Ascending aorta (tissue), 2 donors: ENCODE results near the gene ZDHHC19. TPM values are rescaled to one million over a fixed set of nuclear protein-coding genes. Genes with fewer than 3 reads are reported as not detected.
"Not testable (repeated sequence)": the region's sequence is repeated elsewhere in the genome, so short reads cannot be mapped to it uniquely, and the experiment has no call there.

Source experiments
- DNase-seq, 2 donors: peaks; one replicate each; pipeline ENCODE4 v3.0.0-alpha.2; 2019; ENCODE audit warnings: low spot score in 2 of 2
- H3K27ac ChIP-seq, 2 donors: fragments of 200-600 bp; sonication (generic); one replicate each; pipeline ENCODE4 v1.5.1; 2016 to 2017; ENCODE audit warnings: mild to moderate bottlenecking in 1 of 2
- H3K27me3 ChIP-seq: fragments of 200-600 bp; sonication (generic); one replicate; pipeline ENCODE4 v1.5.1; 2017
- H3K36me3 ChIP-seq, 2 donors: fragments of 200-600 bp; sonication (generic); one replicate each; pipeline ENCODE4 v1.5.1; 2016
- H3K4me1 ChIP-seq, 2 donors: fragments of 200-600 bp; sonication (generic); one replicate each; pipeline ENCODE4 v1.5.1; 2016 to 2017; ENCODE audit warnings: mild to moderate bottlenecking in 1 of 2
- H3K4me3 ChIP-seq, 2 donors: fragments of 200-600 bp; sonication (generic); one replicate each; pipeline ENCODE4 v1.5.1; 2016 to 2017; ENCODE audit warnings: mild to moderate bottlenecking in 1 of 2
- H3K9me3 ChIP-seq, 2 donors: fragments of 200-600 bp; sonication (generic); one replicate each; pipeline ENCODE4 v1.5.1; 2016
- CTCF ChIP-seq, 3 experiments: fragments of 200-600 bp in 2 of 3; fragments of 450-650 bp in 1 of 3; sonication (generic) in 2 of 3; IDR thresholded peaks; one replicate each; pipeline ENCODE4 v1.5.1; 2016 to 2019; ENCODE audit warnings: antibody characterized with exemption in 3 of 3, mild to moderate bottlenecking in 1 of 3, moderate library complexity in 1 of 3
- intact Hi-C: fragments of 100-400 bp; cut with DNase I; formaldehyde crosslinking; loops from one replicate; pipeline ENCODE4 v1.15.1; 2023
- total RNA-seq: library from RNA; depleted of rRNA; stranded (reverse); fragments of >200 nt; gene quantifications from one replicate; pipeline ENCODE4 v1.1.0, GENCODE V29; 2016

ZDHHC19 gene
- total RNA-seq, 1 donor from 2014 or later, result not detected

DNA sequence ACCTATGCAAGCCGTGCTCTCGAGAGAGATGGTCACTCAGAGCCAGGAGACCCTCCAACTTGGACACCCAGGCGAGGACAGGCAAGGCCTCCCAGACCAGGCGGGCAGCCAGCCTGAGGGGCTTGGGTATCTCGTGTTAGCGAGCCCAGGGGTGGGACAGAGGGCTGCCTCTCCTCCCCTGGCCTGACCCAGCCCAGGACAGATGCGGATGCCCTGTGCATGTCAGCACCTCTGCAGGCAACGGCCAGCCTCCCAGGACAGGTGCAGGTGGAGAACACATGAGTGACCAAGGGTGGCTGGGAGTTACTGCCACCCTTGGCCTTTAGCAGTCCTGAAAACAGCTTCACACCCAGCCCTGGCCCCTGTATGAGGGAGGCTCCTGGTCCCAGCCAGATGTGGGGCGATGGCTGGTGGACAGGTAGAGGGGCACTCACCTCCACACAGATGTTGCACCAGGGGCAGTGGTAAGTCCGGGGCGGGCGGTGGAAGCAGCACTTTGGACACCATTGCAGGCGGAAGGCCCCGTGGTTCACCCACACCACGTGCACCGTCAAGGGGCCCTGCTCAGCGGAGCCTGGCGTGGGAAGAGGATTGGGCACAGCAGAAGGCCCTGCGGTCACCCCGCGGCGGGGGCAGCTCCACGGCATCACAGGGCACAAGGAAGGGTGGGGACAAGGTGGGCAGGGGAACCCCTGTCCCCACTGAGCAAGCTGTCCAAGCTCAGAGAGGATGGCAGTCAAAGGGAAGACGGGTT lies 2.1 kb downstream of the ZDHHC19 start:
- DNase-seq, result no peak
- Histone ChIP-seq H3K27me3 (no peaks in the 10 kb centered on the region), H3K36me3 (no peaks in the 10 kb centered on the region), H3K4me1 (no peaks in the 10 kb centered on the region), H3K4me3 (no peak overlapping the region), H3K27ac (no peak overlapping the region), H3K9me3 (no peaks in the 10 kb centered on the region)
- no peak for TF ChIP-seq CTCF (IDR thresholded peaks at IDR 0.05)
- intact Hi-C loops, result no loop called here

- no peaks in the 10 kb centered on the region for H3K36me3 ChIP-seq
- no peaks in the 10 kb centered on the region for H3K9me3 ChIP-seq
- no peaks in the 10 kb centered on the region for H3K4me1 ChIP-seq
- no peaks in the 10 kb centered on the region for H3K27me3 ChIP-seq
- peak overlapping the region in 1 of 2 donors; percentile 50 for H3K4me3 ChIP-seq
- no peak overlapping the region for H3K27ac ChIP-seq
- intact Hi-C loops, result no loop called here
- TF ChIP-seq CTCF (IDR thresholded peaks at IDR 0.05), result no peak
- DNase-seq, result no peak
Measured at GRCh38 chr3:196207833-196208607, 3.2 kb downstream of the ZDHHC19 start.

- no peaks in the 10 kb centered on the region for H3K36me3 ChIP-seq
- TF ChIP-seq CTCF (IDR thresholded peaks at IDR 0.05), result no peak
- H3K9me3 ChIP-seq, result no peaks in the 10 kb centered on the region
- no peak overlapping the region for H3K27ac ChIP-seq
- intact Hi-C loops, result no loop called here
- H3K4me3 ChIP-seq, result peak overlapping the region in 1 of 2 donors; percentile 10
- no peaks in the 10 kb centered on the region for H3K4me1 ChIP-seq
- no peaks in the 10 kb centered on the region for H3K27me3 ChIP-seq
- no peak for DNase-seq
Measured at GRCh38 chr3:196207159-196207832, 3.9 kb downstream of the ZDHHC19 start.

DNA sequence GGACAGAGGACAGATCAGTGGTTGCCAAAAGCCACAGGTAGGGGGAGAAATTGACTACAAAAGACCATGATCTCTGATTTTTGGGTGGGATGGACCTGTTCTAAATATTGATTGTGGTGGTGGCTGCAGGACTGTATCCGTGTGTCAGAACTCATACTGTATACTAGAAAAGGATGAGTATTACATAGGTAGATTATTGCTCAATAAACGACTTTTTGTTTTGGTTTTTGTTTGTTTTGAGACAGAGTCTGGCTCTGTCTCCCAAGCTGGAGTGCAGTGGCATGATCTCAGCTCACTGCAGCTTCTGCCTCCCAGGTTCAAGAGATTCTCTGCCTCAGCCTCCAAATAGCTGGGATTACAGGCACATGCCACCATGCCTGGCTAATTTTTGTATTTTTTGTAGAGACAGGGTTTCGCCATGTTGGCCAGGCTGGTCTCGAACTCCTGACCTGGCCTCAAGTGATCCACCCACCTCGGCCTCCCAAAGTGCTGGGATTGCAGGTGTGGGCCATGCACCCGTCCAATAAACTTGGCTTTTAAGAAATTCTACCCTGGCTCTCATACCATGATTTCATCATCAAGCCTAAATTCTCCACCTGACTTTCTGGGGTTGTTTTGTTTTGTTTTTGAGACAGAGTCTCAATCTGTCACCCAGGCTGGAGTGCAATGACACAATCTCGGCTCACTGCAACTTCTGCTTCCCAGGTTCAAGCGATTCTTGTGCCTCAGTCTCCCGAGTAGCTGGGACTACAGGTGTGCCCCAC lies 5.6 kb downstream of the ZDHHC19 start:
- intact Hi-C loops, H3K36me3 ChIP-seq, H3K27ac ChIP-seq, H3K4me1 ChIP-seq, H3K27me3 ChIP-seq, H3K9me3 ChIP-seq, DNase-seq, H3K4me3 ChIP-seq: not testable (repeated sequence)

DNA sequence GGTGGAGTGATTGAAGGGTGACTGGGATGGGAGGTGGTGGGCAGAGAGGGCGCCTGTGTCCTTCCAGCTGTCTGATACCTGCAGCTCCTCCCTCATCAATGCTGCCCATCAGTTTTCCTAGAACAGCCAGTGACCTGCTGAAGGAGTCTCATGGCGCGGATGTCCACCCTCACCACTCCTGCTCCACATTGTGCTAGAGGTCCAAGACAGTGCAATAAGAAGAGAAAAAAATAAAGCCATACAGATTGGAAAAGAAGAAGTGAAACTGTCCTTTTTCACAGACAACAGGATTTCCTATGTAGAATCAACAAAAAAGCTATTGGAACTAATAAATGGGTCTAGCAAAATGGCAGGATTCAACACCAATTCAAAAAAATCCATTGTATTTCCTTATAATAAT lies 7.4 kb downstream of the ZDHHC19 start:
- H3K9me3 ChIP-seq, result no peaks in the 10 kb centered on the region
- no peak for TF ChIP-seq CTCF (IDR thresholded peaks at IDR 0.05)
- no peaks in the 10 kb centered on the region for H3K36me3 ChIP-seq
- no peaks in the 10 kb centered on the region for H3K4me1 ChIP-seq
- H3K27ac ChIP-seq, result no peak overlapping the region
- intact Hi-C loops, result no loop called here
- no peaks in the 10 kb centered on the region for H3K27me3 ChIP-seq
- DNase-seq, result no peak
- no peak overlapping the region for H3K4me3 ChIP-seq
